ENCODE results near the gene UQCR10. TPM values are rescaled to one million over a fixed set of nuclear protein-coding genes. Genes with fewer than 3 reads are reported as not detected.

The UQCR10 gene
- total RNA-seq, 1 donor from 2014 or later, result 68.1 TPM

GRCh38 chr22:29720811-29721323 lies 46.3 kb upstream of the UQCR10 start:
- H3K4me1 Mint-ChIP-seq, result peaks cover 7% of the 10 kb centered on the region

GRCh38 chr22:29722151-29722550 lies 45.0 kb upstream of the UQCR10 start:
- no peaks in the 10 kb centered on the region for H3K36me3 Mint-ChIP-seq (ENCODE audit: low read depth)
- TF ChIP-seq CTCF (IDR thresholded peaks at IDR 0.05), result no peak
- DNase-seq (no peak), ATAC-seq (ENCODE audit: low read depth) (no peak)
- peaks cover 31% of the 10 kb centered on the region for H3K27me3 Mint-ChIP-seq
- H3K9me3 Mint-ChIP-seq, result no peaks in the 10 kb centered on the region
- no peak overlapping the region for H3K27ac Mint-ChIP-seq
- no peak overlapping the region for H3K4me3 Mint-ChIP-seq
- H3K4me1 Mint-ChIP-seq, result peaks cover 7% of the 10 kb centered on the region
- CTCF ChIA-PET, result no interaction called here
- POLR2A ChIA-PET, result no interaction called here
- intact Hi-C loops (cut with micrococcal nuclease), result no loop called here

More at GRCh38 chr22:29720811-29721323, 46.3 kb upstream of the UQCR10 start:
- ChIA-PET CTCF (no interaction called here), POLR2A (no interaction called here)
- DNase-seq (no peak), ATAC-seq (ENCODE audit: low read depth) (no peak)
- Mint-ChIP-seq H3K27me3 (peaks cover 44% of the 10 kb centered on the region), H3K9me3 (no peaks in the 10 kb centered on the region), H3K4me3 (no peak overlapping the region), H3K36me3 (ENCODE audit: low read depth) (no peaks in the 10 kb centered on the region), H3K27ac (no peak overlapping the region)
- no peak for TF ChIP-seq CTCF (IDR thresholded peaks at IDR 0.05)
- intact Hi-C loops (cut with micrococcal nuclease), result no loop called here

GRCh38 chr22:29722587-29722986 lies 44.6 kb upstream of the UQCR10 start:
- ATAC-seq (ENCODE audit: low read depth) (no peak), DNase-seq (no peak)
- intact Hi-C loops (cut with micrococcal nuclease), result no loop called here
- Mint-ChIP-seq H3K9me3 (no peaks in the 10 kb centered on the region), H3K4me3 (no peak overlapping the region), H3K27me3 (peaks cover 27% of the 10 kb centered on the region), H3K27ac (no peak overlapping the region), H3K36me3 (ENCODE audit: low read depth) (no peaks in the 10 kb centered on the region), H3K4me1 (peaks cover 7% of the 10 kb centered on the region)
- no peak for TF ChIP-seq CTCF (IDR thresholded peaks at IDR 0.05)
- ChIA-PET CTCF (no interaction called here), POLR2A (no interaction called here)

- no peaks in the 10 kb centered on the region for H3K9me3 Mint-ChIP-seq
- intact Hi-C loops (cut with micrococcal nuclease), result no loop called here
- no peaks in the 10 kb centered on the region for H3K36me3 Mint-ChIP-seq (ENCODE audit: low read depth)
- POLR2A ChIA-PET, result no interaction called here
- peaks cover 7% of the 10 kb centered on the region for H3K4me1 Mint-ChIP-seq
- H3K27me3 Mint-ChIP-seq, result peaks cover 19% of the 10 kb centered on the region
- no peak for DNase-seq
- no peak overlapping the region for H3K27ac Mint-ChIP-seq
- no peak for TF ChIP-seq CTCF (IDR thresholded peaks at IDR 0.05)
- CTCF ChIA-PET, result no interaction called here
- no peak overlapping the region for H3K4me3 Mint-ChIP-seq
- no peak for ATAC-seq (ENCODE audit: low read depth)
Measured at GRCh38 chr22:29723766-29724165, 43.4 kb upstream of the UQCR10 start.

- no peak for DNase-seq
- H3K4me1 Mint-ChIP-seq, result peaks cover 3% of the 10 kb centered on the region
- intact Hi-C loops (cut with micrococcal nuclease), result no loop called here
- ATAC-seq (ENCODE audit: low read depth), result no peak
- peaks cover 10% of the 10 kb centered on the region for H3K27me3 Mint-ChIP-seq
- POLR2A ChIA-PET, result no interaction called here
- no peaks in the 10 kb centered on the region for H3K9me3 Mint-ChIP-seq
- CTCF ChIA-PET, result no interaction called here
- TF ChIP-seq CTCF (IDR thresholded peaks at IDR 0.05), result no peak
- H3K4me3 Mint-ChIP-seq, result no peak overlapping the region
- no peaks in the 10 kb centered on the region for H3K36me3 Mint-ChIP-seq (ENCODE audit: low read depth)
- H3K27ac Mint-ChIP-seq, result no peak overlapping the region
Measured at GRCh38 chr22:29724843-29725242, 42.3 kb upstream of the UQCR10 start.

Data from activated B cell treated with CpG ODN at 0.5 μM for 24 hours (primary cell).